Fibroblast of the aortic adventitia (primary cell): Measurements from ENCODE around the gene MROH7. TPM values are rescaled to one million over a fixed set of nuclear protein-coding genes. Genes with fewer than 3 reads are reported as not detected.

ENCODE experiments used
- DNase-seq: peaks from one replicate; pipeline ENCODE4 v3.0.0-alpha.2; 2010; ENCODE audit warnings: low read depth
- H3K4me3 ChIP-seq: 2 replicates; pipeline ENCODE4 v1.5.1; 2011; ENCODE audit warnings: low read depth, mild to moderate bottlenecking, control low read depth, low read length, moderate library complexity
- CTCF ChIP-seq: IDR thresholded peaks from 2 replicates; pipeline ENCODE4 v1.5.1; 2011; ENCODE audit warnings: mild to moderate bottlenecking, low read length, control low read depth, inconsistent platforms; ENCODE audit not compliant: insufficient read depth
- total RNA-seq: library from RNA; depleted of rRNA; stranded (reverse); fragments of >200 nt; gene quantifications from 2 replicates; pipeline ENCODE4 v1.2.3, GENCODE V29; 2012; ENCODE audit warnings: low replicate concordance

The MROH7 gene
- total RNA-seq, 1 donor, result 0.27 TPM

- H3K4me3 ChIP-seq, result no peak overlapping the region
- TF ChIP-seq CTCF, result no peak
- DNase-seq, result no peak
Observed at GRCh38 chr1:54728027-54728426, 86.4 kb downstream of the MROH7 start.

- no peak overlapping the region for H3K4me3 ChIP-seq
- TF ChIP-seq CTCF, result no peak
- DNase-seq, result no peak
Observed at GRCh38 chr1:54736685-54737084, 95.1 kb downstream of the MROH7 start.

GRCh38 chr1:54738244-54738643 is 96.7 kb downstream of the MROH7 start:
- no peak overlapping the region for H3K4me3 ChIP-seq
- DNase-seq, result no peak
- TF ChIP-seq CTCF, result no peak

- H3K4me3 ChIP-seq, result no peak overlapping the region
- TF ChIP-seq CTCF, result no peak
- DNase-seq, result no peak
Observed at GRCh38 chr1:54741531-54741930, 99.9 kb downstream of the MROH7 start.

GRCh38 chr1:54742282-54742681 is 100.7 kb downstream of the MROH7 start:
- H3K4me3 ChIP-seq, result no peak overlapping the region
- no peak for TF ChIP-seq CTCF

GRCh38 chr1:54743416-54744226 is 102.0 kb downstream of the MROH7 start:
- no peak for DNase-seq
- no peak for TF ChIP-seq CTCF
- H3K4me3 ChIP-seq, result no peak overlapping the region

More at GRCh38 chr1:54742282-54742681, 100.7 kb downstream of the MROH7 start:
- DNase-seq, result no peak
